Epithelial cell of esophagus (primary cell): ENCODE data around the gene ATP2B3.

Experiments
- DNase-seq: peaks from one replicate; pipeline ENCODE4 v3.0.0; 2010; ENCODE audit warnings: low read depth
- H3K4me3 ChIP-seq: 2 replicates; pipeline ENCODE4 v1.5.1; 2011; ENCODE audit warnings: mild to moderate bottlenecking, low read length, control low read depth
- TF ChIP-seq, protein P1 (sequence below): IDR thresholded peaks from 2 replicates; pipeline ENCODE4 v1.5.1; 2011; ENCODE audit warnings: low read depth, mild to moderate bottlenecking, low read length, control low read depth, inconsistent platforms; ENCODE audit not compliant: insufficient read depth; ENCODE audit errors: missing control alignments

Gene ATP2B3

DNA sequence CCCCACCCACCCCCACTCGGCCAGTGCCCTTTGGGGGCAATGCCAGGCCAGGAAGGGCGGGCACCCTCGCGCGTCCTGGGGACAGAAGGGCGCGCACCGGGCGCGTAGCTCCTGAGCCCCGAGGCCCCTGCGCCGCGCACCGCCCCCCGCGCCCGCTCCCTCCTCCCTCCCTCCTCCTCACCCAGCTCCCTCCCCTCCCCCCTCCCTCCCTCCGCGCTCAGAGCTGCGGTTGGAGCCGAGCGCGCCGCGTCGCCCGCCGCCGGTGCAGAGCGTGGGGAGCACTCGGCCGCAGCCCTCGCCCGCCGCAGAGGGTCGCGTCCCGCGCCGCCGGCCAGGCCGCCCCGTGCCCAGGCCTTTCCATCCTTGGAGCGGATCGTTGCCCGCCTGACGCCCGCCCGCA is at the start of gene ATP2B3:
Gene ATP2B3, plus strand, starts transcription at position 220 of the 400 bp plus-strand sequence. CDS start 18,606 bp downstream, outside the sequence.
- TF ChIP-seq, protein P1, sequence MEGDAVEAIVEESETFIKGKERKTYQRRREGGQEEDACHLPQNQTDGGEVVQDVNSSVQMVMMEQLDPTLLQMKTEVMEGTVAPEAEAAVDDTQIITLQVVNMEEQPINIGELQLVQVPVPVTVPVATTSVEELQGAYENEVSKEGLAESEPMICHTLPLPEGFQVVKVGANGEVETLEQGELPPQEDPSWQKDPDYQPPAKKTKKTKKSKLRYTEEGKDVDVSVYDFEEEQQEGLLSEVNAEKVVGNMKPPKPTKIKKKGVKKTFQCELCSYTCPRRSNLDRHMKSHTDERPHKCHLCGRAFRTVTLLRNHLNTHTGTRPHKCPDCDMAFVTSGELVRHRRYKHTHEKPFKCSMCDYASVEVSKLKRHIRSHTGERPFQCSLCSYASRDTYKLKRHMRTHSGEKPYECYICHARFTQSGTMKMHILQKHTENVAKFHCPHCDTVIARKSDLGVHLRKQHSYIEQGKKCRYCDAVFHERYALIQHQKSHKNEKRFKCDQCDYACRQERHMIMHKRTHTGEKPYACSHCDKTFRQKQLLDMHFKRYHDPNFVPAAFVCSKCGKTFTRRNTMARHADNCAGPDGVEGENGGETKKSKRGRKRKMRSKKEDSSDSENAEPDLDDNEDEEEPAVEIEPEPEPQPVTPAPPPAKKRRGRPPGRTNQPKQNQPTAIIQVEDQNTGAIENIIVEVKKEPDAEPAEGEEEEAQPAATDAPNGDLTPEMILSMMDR: no peak
- H3K4me3 ChIP-seq: no peak within 1 kb of the TSS
- DNase-seq: no peak

DNA sequence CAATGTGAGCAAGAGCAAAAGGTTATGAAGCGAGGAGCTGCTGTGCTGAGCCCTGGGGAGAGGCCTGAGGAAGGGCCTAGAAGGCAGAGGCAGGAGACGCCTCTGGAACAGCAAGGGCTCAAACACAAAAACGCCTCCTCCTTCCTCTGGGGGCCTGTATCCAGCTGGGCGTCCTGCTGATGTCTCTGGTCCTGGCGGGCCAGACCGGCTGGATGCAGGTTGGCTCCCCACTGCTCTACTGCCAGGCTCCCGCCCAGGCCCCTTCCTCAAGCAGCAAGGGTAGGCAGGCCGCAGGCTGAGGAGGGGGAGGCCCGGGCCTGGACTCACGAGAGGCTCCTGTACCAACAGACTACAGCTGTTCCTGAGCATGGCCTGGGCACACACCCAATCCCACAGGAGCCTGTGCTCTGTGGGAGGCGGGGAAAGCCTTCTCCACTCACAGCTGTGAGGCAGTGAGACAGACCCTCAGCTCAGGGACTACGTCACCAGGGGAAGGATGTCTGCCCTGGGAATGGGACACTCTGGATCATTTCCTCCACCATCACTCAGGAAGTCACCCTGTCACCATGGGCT is 49.3 kb upstream of the ATP2B3 start:
- TF ChIP-seq, protein P1: no peak
- no peak overlapping the region for H3K4me3 ChIP-seq
- DNase-seq: no peak

DNA sequence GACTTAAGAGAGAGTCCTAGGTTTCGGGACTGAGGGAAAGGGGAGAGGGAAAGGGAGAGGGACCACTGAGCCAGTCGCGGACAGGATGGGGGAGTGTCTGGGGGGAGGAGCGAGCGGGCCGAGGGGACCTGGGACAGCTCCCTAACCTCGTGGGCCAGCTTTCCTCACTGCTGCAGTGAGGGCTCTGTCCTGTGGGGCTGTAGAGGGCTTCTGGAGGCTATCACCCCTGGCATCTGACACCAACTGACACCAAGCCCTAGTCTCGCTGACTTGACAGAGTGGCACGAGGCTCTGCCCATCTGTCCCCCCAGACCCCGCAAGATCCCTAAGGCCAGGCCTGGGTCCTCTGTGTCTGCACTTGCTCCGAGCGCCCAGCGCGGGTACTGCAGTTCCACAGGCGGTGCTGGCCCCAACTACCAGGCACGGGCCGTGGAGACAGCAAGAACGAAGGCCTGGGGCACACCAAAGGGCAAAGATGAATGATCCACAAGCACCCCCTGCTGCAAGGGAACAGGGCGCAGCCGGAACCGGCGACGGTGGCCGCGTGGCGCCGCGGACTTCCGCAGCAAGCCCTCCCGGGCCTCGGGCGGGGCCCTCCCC is 47.5 kb upstream of the ATP2B3 start:
- H3K4me3 ChIP-seq: peak overlapping the region; percentile 62
- peak; percentile 27 for DNase-seq
- TF ChIP-seq, protein P1: no peak

DNA sequence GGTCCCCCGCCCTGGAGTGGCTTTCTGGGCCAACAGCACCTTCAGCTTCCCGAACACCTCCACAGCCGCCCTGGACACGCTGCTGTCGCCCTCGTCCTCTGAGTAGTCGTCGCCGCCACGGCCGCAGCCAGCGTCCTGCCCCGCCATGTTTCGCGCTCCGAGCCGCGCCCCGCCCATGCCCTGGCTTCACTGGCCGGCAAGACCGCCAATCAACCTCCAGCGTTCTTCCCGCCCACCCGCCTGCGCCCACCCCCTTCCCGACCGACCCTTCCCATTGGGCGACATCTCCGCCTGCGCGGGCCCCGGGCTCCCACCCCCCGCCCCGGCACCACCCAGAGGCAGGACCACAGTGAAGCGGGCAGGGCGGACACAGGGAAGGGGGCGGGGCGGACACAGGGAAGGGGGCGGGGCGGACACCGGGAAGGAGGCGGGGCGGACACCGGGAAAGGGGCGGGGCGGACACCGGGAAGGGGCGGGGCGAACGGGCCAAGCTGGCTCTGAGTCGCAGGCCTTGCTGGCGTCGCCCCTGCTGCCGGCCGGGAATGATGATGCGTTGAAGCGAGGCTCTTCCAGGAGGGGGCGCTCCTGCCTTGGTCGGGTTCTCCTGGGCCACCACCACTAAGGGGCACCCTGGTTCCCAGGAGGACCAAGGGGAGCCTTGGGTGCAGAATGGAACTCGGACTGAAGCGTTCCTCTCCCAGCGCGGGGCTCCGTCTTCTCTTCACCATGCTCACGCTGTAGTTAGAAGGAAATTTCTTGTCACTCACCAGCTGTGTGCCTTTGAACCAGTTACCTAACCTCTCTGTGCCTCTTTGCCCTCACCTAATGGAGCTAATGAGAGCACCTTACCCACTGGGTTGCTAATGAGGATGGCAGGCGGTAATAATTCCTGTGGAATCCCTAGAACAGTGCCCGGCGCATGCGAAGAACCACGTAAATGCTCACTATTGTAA is 46.8 kb upstream of the ATP2B3 start, which contains the start of gene HAUS7:
Gene HAUS7, minus strand, starts transcription at position 166 of the 953 bp plus-strand sequence. Its CDS starts 19 bp downstream, at position 147.
- peak; percentile 90 for DNase-seq
- TF ChIP-seq, protein P1: peak; percentile 56
- H3K4me3 ChIP-seq: peak within 1 kb of the TSS; percentile 62

DNA sequence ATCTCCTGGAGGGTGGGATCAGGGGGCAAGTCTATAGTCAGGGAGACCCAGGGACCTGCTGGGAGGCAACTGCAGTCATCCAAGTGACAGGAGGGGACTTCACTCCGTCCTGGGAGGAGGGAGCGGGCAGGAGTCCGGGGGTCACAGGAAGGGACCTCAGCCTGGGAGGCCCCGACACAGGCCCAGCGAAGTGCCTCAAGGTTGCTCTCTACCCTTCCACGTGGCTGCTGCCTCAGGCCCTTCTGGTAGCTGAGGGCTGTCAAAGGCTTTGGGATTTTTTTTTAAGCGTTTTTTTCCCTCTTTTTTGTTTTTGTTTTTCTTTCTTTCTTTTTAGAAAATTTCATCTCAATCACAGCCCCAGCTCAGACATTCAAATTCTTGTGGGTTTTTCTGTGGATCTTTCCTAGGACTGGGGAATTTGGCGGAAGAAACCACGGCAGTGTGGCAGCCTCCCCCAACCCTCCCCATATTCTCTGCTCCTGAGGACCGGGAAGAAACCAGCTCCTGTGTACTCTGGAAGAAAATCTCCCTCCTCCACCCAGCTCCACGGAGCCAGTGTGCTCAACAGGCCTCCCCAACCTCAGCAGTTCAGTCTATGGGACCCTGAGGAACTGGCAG is 45.7 kb upstream of the ATP2B3 start:
- TF ChIP-seq, protein P1: no peak
- no peak for DNase-seq
- H3K4me3 ChIP-seq: no peak overlapping the region

DNA sequence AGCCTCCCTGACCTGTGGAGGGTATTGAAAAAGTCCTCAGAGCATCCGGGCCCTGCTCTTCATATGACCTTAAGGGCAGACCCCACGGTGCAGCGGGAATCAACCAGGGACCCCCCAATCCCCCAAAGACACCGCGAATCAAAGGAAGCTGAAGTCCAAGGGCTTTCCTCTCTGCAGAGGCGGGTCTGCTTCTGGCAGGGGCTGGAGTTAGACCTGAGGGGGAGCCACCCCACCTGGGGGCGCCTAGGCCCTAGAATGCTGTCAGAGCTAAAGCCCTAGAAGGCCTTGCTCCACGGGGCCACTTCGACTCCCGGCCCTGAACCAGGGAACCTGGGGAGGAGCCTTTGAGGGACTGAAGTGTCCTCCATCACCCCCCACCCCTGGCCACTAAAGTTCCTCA is 44.3 kb upstream of the ATP2B3 start:
- DNase-seq: no peak
- TF ChIP-seq, protein P1: no peak
- H3K4me3 ChIP-seq: no peak overlapping the region
